ENCODE data around the gene TRIM40.

Gene TRIM40

GRCh38 chr6:30147096-30147495 is 11.2 kb downstream of the TRIM40 start:
- DNase-seq (ENCODE audit: low read depth, low spot score) = no peak

- DNase-seq (ENCODE audit: low read depth, low spot score) = no peak
These were observed 13.3 kb downstream of the TRIM40 start for GRCh38 chr6:30149234-30149633.

- DNase-seq (ENCODE audit: low read depth, low spot score) = no peak
These were observed 14.1 kb downstream of the TRIM40 start for GRCh38 chr6:30149858-30150550.

GRCh38 chr6:30150671-30151395 is 14.9 kb downstream of the TRIM40 start:
- no peak for DNase-seq (ENCODE audit: low read depth, low spot score)

GRCh38 chr6:30151580-30151979 is 15.6 kb downstream of the TRIM40 start:
- DNase-seq (ENCODE audit: low read depth, low spot score) = no peak

- no peak for DNase-seq (ENCODE audit: low read depth, low spot score)
These were observed 16.2 kb downstream of the TRIM40 start for GRCh38 chr6:30152016-30152673.

GRCh38 chr6:30152910-30153610 is 17.1 kb downstream of the TRIM40 start:
- DNase-seq (ENCODE audit: low read depth, low spot score) = no peak

- DNase-seq (ENCODE audit: low read depth, low spot score) = no peak
These were observed 18.1 kb downstream of the TRIM40 start for GRCh38 chr6:30154061-30154460.

- no peak for DNase-seq (ENCODE audit: low read depth, low spot score)
These were observed 19.0 kb downstream of the TRIM40 start for GRCh38 chr6:30154709-30155519.

GRCh38 chr6:30155520-30156261 is 19.8 kb downstream of the TRIM40 start:
- no peak for DNase-seq (ENCODE audit: low read depth, low spot score)

- DNase-seq (ENCODE audit: low read depth, low spot score) = no peak
These were observed 20.3 kb downstream of the TRIM40 start for GRCh38 chr6:30156262-30156599.

GRCh38 chr6:30156774-30157173 is 20.8 kb downstream of the TRIM40 start:
- DNase-seq (ENCODE audit: low read depth, low spot score) = no peak

GRCh38 chr6:30157581-30157980 is 21.6 kb downstream of the TRIM40 start:
- DNase-seq (ENCODE audit: low read depth, low spot score) = no peak

- no peak for DNase-seq (ENCODE audit: low read depth, low spot score)
These were observed 22.1 kb downstream of the TRIM40 start for GRCh38 chr6:30157999-30158398.

- no peak for DNase-seq (ENCODE audit: low read depth, low spot score)
These were observed 22.6 kb downstream of the TRIM40 start for GRCh38 chr6:30158475-30159040.

GRCh38 chr6:30160008-30160784 is 24.3 kb downstream of the TRIM40 start:
- no peak for DNase-seq (ENCODE audit: low read depth, low spot score)

GRCh38 chr6:30160785-30161531 is 25.0 kb downstream of the TRIM40 start, which contains the start of gene TRIM10:
Gene TRIM10, minus strand, starts transcription at chr6:30161211. Its CDS starts 353 bp downstream, at chr6:30160858.
- DNase-seq (ENCODE audit: low read depth, low spot score) = no peak

- no peak for DNase-seq (ENCODE audit: low read depth, low spot score)
These were observed 26.5 kb downstream of the TRIM40 start for GRCh38 chr6:30162265-30163089.

All from activated CD4-positive, CD25-positive, alpha-beta regulatory T cell treated with anti-CD3 and anti-CD28 coated beads, Interleukin-2, amount 50 U/mL, for 16 hours (primary cell).